ENCODE measurements around the gene PCIF1. TPM values are rescaled to one million over a fixed set of nuclear protein-coding genes. Genes with fewer than 3 reads are reported as not detected.
A peak's percentile ranks its signal among the peaks of the same experiment; 100 is the strongest.

Gene PCIF1
- total RNA-seq, 1 donor from 2014 or later: 55.7 TPM

- H3K9me3 Mint-ChIP-seq: no peaks in the 10 kb centered on the region
- CTCF ChIA-PET: interaction anchor here (0.7 to 3.7 kb wide), 10 partner anchors 9 to 91 kb away, joined by 3 to 15 read pairs (median 4); partner anchors contain the start of genes PCIF1, ZNF335 and ZSWIM1
- DNase-seq (peak; percentile 39), ATAC-seq (ENCODE audit: low read depth) (peak; percentile 30)
- no peak for TF ChIP-seq CTCF (IDR thresholded peaks at IDR 0.05)
- peak overlapping the region; percentile 93 for H3K4me3 Mint-ChIP-seq
- H3K27ac Mint-ChIP-seq: peak overlapping the region; percentile 44
- H3K36me3 Mint-ChIP-seq (ENCODE audit: low read depth): peaks cover 29% of the 10 kb centered on the region
- peaks cover 31% of the 10 kb centered on the region for H3K4me1 Mint-ChIP-seq
- intact Hi-C loops (cut with micrococcal nuclease): loop anchor here (1.0 to 5.0 kb wide), 2 partner anchors 58 to 73 kb away; partner anchors contain the start of gene SNX21
- POLR2A ChIA-PET: interaction anchor here (0.6 to 5.6 kb wide), 14 partner anchors 9 to 517 kb away, joined by 3 to 84 read pairs (median 3); partner anchors contain the start of genes PCIF1 and ZSWIM1
- no peaks in the 10 kb centered on the region for H3K27me3 Mint-ChIP-seq
These were observed 44.2 kb upstream of the PCIF1 start for GRCh38 chr20:45890077-45890984.

GRCh38 chr20:45890985-45891983 lies 43.2 kb upstream of the PCIF1 start, which contains the start of the genes CTSA and NEURL2:
CTSA (plus strand) TSS chr20:45891335; CDS start chr20:45891569, 234 bp downstream.
NEURL2 (minus strand) TSS chr20:45891208; CDS start chr20:45890991, 217 bp downstream.
- no peaks in the 10 kb centered on the region for H3K9me3 Mint-ChIP-seq
- TF ChIP-seq CTCF (IDR thresholded peaks at IDR 0.05): no peak
- no peaks in the 10 kb centered on the region for H3K27me3 Mint-ChIP-seq
- H3K4me1 Mint-ChIP-seq: peaks cover 30% of the 10 kb centered on the region
- DNase-seq (peak; percentile 86), ATAC-seq (ENCODE audit: low read depth) (peak; percentile 87)
- peak within 1 kb of the TSS; percentile 87 for H3K27ac Mint-ChIP-seq
- ChIA-PET CTCF (interaction anchor here (1.1 to 3.7 kb wide), 5 partner anchors 10 to 92 kb away, joined by 3 to 15 read pairs (median 9); partner anchors contain the start of genes PCIF1, ZNF335 and ZSWIM1), POLR2A (interaction anchor here (0.8 to 5.6 kb wide), 10 partner anchors 10 to 81 kb away, joined by 3 to 84 read pairs (median 7); partner anchors contain the start of genes PCIF1 and ZSWIM1)
- H3K36me3 Mint-ChIP-seq (ENCODE audit: low read depth): peaks cover 29% of the 10 kb centered on the region
- peak within 1 kb of the TSS; percentile 93 for H3K4me3 Mint-ChIP-seq
- intact Hi-C loops (cut with micrococcal nuclease): loop anchor here (1.0 to 5.0 kb wide), 7 partner anchors 10 to 80 kb away; partner anchors contain the start of genes ACOT8, SNX21, ZSWIM1 and ZSWIM3

GRCh38 chr20:45892049-45892825 lies 42.2 kb upstream of the PCIF1 start:
- TF ChIP-seq CTCF (IDR thresholded peaks at IDR 0.05): no peak
- no peaks in the 10 kb centered on the region for H3K27me3 Mint-ChIP-seq
- H3K36me3 Mint-ChIP-seq (ENCODE audit: low read depth): peaks cover 30% of the 10 kb centered on the region
- no peak for DNase-seq
- POLR2A ChIA-PET: interaction anchor here (1.0 to 5.6 kb wide), 6 partner anchors 11 to 80 kb away, joined by 3 to 84 read pairs (median 5); partner anchors contain the start of genes ACOT8, PCIF1 and ZSWIM1
- intact Hi-C loops (cut with micrococcal nuclease): loop anchor here (5.0 kb wide), 1 partner anchor 60 kb away; the partner anchor contains the start of gene SNX21
- no peaks in the 10 kb centered on the region for H3K9me3 Mint-ChIP-seq
- CTCF ChIA-PET: interaction anchor here (0.6 to 3.7 kb wide), 3 partner anchors 10 to 93 kb away, joined by 3 to 15 read pairs (median 3); partner anchors contain the start of gene PCIF1
- peaks cover 30% of the 10 kb centered on the region for H3K4me1 Mint-ChIP-seq
- no peak for ATAC-seq (ENCODE audit: low read depth)
- H3K27ac Mint-ChIP-seq: peak overlapping the region; percentile 59
- peak overlapping the region; percentile 93 for H3K4me3 Mint-ChIP-seq
